C1 segment of cervical spinal cord (tissue), 14 donors: Measurements from ENCODE around the gene TYROBP.
"Not testable (repeated sequence)": the region's sequence is repeated elsewhere in the genome, so short reads cannot be mapped to it uniquely, and the experiment has no call there.

ENCODE experiments used
- DNase-seq, 14 donors: peaks; one replicate each; lab custom pipeline; 2025; lab: John Stamatoyannopoulos, UW

The TYROBP gene

DNA sequence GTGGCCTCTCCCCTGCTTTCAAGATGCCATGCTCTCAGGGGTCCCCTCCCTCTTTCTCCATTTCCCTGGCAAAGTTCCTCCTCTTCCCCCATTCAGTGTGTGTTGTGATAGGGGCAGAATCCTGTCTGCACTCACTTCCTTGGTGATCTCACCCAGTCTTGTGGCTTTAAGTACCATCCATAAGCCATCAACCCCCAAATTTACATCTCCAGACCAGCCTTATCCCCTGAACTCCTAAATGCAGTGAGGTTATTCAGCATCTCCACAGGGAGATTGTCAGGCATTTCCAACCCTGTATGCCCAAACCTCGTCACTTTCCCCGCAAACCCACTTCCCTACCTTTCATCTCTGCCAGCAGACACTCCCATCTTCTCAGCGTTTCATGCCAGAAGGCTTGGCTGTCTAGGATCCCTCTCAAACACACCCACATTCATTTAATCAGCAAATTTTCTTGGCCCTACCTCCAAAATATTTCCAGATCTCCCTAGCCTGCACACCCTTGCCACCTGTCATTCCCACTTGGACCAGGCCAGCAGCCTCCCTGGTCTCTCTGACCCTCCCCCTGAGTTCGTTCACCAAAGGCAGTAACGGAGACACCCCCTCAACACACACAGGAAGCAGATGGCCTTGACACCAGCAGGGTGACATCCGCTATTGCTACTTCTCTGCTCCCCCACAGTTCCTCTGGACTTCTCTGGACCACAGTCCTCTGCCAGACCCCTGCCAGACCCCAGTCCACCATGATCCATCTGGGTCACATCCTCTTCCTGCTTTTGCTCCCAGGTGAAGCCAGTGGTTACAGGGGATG, 6.0 kb downstream of the TYROBP start, which contains the start of gene HCST:
Gene HCST (plus strand): TSS at position 676 of the 808 bp plus-strand sequence. CDS start 65 bp downstream, at position 741.
- DNase-seq: peak in 7 of 14 donors; percentile 12 to 47 (median 23)

DNA sequence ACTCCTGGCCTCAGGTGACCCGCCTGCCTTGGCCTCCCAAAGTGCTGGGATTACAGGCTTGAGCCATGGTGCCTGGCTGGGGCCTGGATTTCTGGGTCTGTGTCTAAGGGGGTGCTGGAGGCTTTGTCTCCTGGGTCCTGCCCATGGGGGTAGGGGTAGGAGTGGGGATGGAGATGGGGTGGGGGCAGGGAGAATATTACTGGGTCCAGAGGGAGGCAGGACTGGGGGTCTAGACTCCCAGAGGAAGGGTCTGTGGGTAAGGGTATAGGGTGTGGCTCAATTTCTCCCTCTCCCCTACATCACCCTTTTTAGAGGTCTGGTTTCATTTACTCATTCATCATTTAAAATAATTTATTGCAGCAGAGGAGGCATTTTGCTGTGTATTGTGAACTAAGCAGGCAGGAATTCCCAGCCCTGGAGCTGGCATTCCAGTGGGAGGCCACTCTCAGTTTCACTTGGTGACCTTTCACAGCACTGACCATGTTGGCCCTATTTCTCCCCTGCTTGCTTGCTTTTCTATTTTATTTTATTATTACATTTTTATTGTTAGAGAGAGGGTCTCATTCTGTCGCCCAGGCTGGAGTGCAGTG, 6.9 kb downstream of the TYROBP start:
- DNase-seq: no peak

GRCh38 chr19:35899547-35900214, 8.4 kb downstream of the TYROBP start:
- DNase-seq: peak in 10 of 14 donors; percentile 27 to 82 (median 52)

- no peak for DNase-seq
Measured at GRCh38 chr19:35898499-35898809, 9.6 kb downstream of the TYROBP start.

GRCh38 chr19:35897706-35898451, 10.2 kb downstream of the TYROBP start:
- DNase-seq: no peak

DNA sequence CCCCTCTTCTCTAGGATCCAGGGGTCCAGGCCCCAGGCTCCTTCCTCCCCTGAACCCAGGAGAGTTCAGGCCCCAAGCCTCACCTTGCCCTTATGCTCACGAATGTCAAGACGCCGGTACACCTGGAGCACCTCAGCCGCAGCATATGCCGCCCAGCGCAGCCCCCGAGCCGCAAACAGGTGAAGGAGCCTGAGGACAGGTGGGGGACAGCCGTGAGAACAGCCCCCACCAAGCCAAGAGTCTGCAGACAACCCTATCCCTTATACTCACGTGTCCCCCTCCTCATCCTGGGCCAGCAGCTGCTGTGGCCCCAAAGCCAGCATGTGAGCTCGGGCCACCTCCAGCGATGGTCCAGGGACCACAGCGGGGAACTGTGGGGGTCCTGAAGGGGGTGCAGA, 11.5 kb downstream of the TYROBP start:
- DNase-seq: no peak

DNA sequence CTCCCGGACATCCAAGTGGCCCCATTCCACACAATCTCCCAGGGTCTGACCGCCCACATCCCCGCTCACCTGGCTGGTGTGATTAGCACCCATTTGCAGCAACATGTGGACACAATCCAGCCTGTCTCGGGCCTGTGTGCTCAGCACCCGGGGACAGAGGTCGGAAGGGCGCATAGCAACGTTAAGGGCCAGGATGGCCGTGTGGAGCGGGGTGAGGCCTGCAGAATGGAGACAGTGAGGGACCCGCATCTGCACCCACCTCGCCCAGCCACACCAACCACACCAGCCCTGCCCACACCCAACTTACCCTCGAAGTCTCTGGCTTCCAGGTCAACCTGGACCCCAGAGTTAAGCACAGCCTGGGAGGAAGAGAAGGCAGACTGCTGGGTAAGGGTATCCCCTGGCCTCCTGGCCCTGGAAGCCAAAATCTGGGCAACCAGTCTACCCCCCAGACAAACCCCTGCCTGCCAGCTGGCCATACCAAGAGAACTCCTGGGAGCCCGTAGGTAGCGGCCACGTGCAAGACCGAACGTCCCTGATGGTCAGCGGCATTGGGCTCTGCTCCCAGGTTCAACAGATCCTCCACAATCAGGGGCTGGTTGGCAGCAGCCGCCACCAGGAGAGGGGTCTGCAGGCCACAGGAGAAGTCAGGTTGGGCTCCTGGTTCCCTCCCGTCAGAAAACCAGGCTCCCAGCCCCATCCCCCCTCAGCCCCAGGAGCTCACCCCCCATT, 12.0 kb downstream of the TYROBP start:
- no peak for DNase-seq

- no peak for DNase-seq
Measured at GRCh38 chr19:35894342-35894741, 13.8 kb downstream of the TYROBP start.

GRCh38 chr19:35891819-35892218, 16.3 kb downstream of the TYROBP start:
- DNase-seq: not testable (repeated sequence)

- DNase-seq: no peak
Measured at GRCh38 chr19:35890113-35890650, 17.9 kb downstream of the TYROBP start.

GRCh38 chr19:35889370-35890112, 18.6 kb downstream of the TYROBP start:
- DNase-seq: no peak

DNA sequence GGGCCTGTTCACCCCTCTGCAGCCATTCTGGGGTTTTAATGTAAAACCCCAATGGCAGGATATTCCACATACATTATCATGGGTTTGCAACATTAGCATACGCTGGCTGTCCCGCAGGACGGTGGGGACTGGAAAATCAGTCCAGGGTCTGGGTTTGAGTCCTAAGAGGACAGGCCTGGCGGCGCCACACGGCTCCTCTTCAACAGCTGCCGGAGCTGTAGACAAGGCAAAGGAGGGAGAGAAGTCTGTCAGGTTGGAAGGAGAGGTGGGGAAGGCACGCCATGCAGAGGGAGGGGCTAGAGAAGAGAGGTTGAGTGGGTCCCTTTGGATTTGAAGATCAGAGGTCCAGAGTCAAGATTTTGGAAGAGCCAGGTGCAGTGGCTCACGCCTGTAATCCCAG, 19.7 kb downstream of the TYROBP start:
- DNase-seq: no peak

DNA sequence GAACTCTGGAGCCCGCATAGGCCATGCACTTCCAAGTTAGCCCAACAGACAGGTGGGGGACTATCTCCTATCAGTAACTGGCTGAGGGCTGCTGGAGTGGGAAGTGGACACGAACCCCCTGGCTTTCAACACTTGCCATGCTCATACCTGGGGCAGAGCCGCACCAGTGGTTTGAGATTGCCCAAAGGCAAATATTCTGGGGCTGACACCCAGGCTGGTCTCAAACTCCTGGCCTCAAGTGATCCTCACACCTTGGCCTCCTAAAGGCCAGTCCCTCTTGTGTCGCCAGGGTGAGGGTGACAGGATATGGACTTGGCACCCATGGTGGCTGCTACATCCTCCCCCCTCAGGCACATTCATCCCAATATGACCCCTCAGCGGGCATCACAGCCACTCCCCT, 20.9 kb downstream of the TYROBP start:
- no peak for DNase-seq

DNA sequence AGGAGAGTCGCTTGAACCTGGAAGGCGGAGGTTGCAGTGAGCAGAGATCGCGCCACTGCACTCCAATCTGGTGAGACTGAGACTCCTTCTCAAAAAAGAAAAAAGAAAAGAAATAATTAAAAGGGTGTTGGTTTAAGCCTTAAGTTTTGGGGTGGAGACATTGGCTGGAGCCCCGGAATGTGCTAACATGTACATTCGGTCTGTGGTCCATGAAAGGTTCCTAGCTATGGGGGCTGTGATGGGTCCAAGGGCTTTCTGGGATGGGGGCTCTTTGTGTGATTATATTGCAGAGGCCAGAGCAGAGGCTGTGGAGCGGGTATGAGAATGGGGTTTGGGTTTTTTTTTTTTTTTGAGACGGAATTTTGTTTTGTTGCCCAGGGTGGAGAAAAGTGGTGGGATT, 22.2 kb downstream of the TYROBP start:
- no peak for DNase-seq

DNA sequence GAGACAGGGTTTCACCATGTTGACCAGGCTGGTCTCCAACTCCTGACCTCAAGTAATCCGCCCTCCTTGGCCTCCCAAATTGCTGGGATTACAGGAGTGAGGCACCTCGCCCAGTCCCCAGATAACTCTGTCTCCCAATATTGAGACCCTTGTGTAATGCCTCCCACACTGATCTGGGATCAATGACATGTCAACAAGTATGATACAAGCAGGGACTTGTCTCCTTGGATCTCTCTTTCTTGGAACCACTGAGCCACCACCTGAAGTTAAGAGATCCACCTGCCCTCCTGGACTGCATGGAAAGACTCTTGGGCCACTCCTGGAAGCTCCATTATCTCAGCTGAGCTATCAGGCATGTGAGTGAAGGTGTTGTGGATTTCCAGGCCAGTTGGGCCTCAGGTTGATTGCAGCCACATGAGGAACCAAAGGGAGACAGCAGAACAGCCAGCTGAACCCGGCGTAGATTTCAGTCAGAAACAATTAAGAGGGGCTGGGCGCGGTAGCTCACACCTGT, 22.8 kb downstream of the TYROBP start:
- DNase-seq: no peak

DNA sequence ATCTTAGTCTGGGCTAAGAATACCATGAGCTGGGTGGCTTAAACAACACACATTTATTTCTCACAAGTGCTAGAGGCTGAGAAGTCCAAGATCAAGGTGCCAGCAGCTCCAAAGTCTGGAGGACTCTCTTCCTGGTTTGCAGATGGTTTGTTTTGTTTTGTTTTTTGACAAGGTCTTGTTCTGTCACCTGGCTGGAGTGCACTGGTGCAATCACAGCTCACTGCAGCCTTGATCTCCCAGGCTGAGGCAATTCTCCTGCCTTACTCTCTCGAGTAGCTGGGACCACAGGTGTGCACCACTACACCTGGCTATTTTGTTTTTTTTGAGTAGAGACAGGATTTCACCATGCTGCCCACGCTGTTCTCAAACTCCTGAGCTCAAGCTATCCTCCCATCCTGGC, 24.2 kb downstream of the TYROBP start:
- no peak for DNase-seq

DNA sequence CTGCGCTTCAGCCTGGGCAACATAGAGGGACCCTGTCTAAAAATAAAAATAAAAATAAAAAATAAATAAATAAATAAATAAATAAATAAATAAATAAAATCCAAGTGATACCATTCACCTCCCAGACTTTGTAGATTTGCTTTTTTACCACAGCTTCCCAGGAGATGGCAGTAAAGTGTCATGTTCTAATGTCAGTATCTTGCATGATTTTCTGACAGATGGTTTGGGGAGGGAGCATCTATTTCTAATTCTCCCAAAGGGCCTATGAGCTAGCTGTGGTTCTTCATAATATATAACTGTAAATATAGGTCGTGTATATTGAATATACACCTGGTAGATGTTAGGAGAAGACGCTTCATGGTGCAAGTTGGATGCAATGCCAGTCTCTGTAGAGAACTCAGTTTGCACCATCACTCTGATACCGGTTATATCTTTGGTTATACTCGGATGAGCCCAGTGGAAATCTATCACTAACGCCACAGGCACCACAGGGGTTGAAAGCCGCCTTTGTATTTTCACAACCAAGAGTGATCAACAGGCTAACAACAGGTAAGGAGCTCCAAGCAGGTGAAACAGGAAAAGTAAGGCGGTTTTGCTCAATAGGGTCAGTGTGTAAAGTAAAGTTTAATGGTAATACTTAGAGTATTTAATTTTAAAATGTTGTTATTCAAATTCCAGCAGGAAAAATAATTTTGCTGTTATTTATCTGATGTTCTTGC, 25.8 kb downstream of the TYROBP start:
- DNase-seq: peak in 5 of 14 donors; percentile 3 to 93 (median 10)

DNA sequence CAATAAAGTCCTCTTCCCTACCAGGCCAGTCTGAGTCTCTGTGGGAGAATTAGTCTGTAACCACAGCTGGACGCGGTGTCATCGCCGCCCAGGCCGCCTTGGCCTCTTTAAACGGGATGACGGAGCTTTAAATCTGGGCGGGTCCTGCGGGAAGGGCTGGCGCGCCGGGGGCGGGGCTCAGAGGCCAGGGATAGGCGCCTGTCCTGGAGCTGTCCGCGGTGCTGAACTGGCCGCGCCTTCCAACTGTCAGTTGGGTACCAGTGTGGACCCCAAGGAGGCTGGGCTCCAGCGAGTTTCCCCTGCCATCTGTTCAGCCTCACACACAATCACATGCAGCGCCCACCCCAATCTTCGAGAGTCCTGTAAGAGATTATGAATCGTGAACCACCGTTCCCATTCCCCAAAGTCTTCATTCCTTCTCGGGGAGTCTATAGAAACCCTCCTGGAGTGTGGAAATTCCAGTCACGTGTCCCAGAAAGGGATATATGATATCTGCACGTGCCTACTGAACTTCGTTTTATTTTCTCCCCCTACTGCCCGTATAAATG, 28.3 kb downstream of the TYROBP start:
- DNase-seq: peak in 12 of 14 donors; percentile 27 to 79 (median 53)

DNA sequence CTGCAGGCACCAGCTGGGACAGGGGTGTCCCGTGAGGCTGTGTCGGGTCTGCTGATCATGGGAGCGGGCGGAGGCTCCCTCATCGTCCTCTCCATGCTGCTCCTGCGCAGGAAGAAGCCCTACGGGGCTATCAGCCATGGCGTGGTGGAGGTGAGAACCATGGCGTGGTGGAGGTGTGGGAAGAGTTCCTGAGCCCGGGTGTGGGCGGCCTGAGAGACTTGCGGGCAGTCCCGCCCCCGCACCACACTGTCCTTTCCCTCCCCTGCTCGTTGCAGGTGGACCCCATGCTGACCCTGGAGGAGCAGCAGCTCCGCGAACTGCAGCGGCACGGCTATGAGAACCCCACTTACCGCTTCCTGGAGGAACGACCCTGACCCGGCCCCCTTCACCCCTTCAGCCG, 29.0 kb downstream of the TYROBP start:
- DNase-seq: peak in 1 of 14 donors; percentile 22
